ENCODE results near the gene CRAMP1. TPM values are rescaled to one million over a fixed set of nuclear protein-coding genes. Genes with fewer than 3 reads are reported as not detected.

The CRAMP1 gene, protein sequence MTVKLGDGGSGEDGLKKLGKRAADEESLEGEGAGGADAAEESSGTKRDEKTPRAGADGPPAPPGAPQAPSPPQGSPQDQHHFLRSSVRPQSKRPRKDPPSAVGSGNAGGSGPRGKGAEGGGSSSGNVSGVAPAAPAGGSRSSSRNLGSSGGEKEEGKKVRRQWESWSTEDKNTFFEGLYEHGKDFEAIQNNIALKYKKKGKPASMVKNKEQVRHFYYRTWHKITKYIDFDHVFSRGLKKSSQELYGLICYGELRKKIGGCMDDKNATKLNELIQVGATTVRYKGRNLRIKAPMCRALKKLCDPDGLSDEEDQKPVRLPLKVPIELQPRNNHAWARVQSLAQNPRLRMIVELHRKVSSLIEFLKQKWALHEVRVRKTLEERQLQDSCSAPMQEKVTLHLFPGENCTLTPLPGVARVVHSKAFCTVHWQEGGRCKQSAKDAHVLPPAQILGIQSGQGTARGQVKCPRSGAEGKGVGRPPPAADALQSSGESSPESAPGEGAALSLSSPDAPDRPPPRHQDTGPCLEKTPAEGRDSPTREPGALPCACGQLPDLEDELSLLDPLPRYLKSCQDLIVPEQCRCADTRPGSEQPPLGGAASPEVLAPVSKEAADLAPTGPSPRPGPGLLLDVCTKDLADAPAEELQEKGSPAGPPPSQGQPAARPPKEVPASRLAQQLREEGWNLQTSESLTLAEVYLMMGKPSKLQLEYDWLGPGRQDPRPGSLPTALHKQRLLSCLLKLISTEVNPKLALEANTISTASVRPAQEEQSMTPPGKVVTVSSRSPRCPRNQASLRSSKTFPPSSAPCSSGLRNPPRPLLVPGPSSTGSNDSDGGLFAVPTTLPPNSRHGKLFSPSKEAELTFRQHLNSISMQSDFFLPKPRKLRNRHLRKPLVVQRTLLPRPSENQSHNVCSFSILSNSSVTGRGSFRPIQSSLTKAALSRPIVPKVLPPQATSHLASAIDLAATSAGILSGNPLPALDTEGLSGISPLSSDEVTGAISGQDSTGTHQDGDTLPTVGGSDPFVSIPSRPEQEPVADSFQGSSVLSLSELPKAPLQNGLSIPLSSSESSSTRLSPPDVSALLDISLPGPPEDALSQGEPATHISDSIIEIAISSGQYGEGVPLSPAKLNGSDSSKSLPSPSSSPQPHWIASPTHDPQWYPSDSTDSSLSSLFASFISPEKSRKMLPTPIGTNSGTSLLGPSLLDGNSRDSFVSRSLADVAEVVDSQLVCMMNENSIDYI (N-terminal part only)
- total RNA-seq (2022) = 29.7 and 33.1 TPM in 2 replicates
- Bru-seq, nascent RNA = percentile 75 among the genes with signal in this experiment
- percentile 80 among the genes with signal in this experiment for BruChase-seq, experiment 1, labeled RNA remaining after a 6-hour chase
- percentile 84 among the genes with signal in this experiment for BruChase-seq, experiment 2, labeled RNA remaining after a 2-hour chase
- long read RNA-seq, partial matches to known transcripts = 2 of 6 reads
- long read RNA-seq, other reads (novel, unspliced or antisense) = 4 of 6 reads

DNA sequence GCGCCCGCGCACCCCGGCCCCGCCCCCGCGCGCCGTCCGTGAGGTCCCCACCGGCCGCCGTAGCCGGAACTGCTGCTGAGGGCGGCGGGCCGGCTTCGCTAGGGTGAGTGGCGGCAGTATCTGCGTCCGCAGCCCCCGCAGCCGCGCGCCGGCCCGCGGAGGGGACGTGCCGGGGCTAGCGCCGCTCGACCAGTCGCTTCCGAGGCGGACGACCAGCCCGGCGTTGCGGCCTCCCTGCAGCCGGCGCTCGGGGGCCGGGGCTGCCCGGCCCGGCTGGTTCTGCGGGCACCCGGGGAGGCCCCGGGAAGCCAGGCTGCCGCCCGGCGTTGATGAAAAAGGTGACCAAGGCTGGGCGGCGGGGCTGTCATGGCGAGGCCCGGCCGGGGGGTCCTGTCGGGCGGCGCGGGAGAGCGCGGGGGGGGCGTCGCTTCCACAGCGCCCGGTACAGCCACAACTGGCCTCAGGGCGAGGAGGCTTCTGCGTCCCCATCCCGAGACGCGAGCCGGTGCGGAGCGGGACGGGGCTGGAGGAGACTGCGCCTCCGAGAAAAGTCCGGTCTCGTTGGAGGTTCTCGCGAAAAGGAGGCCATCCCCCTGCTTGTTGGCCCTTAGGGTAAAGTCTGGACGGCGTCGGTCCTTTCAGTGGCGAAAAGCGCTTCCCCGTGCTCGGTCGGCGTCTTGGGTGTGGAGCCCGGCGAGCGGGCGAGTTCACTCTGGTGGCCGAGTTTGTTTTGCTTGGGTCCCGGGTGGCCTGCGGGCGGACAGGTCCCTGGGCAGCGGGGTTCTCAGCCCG is at the start of gene CRAMP1:
Gene CRAMP1, plus strand, starts transcription at position 41 of the 792 bp plus-strand sequence. CDS start 2,280 bp downstream, outside the sequence.
- Mint-ChIP-seq H3K36me3 (ENCODE audit: insufficient read depth, unreplicated experiment) (peaks cover 81% of the 10 kb centered on the region), H3K4me3 (ENCODE audit: low read depth, unreplicated experiment) (peak within 1 kb of the TSS; percentile 93), H3K9me3 (ENCODE audit: low read depth, unreplicated experiment) (no peaks in the 10 kb centered on the region), H3K27ac (ENCODE audit: unreplicated experiment) (peak within 1 kb of the TSS; percentile 99), H3K27me3 (ENCODE audit: unreplicated experiment) (no peaks in the 10 kb centered on the region), H3K4me1 (ENCODE audit: low read depth, unreplicated experiment) (peaks cover 32% of the 10 kb centered on the region)
- peak; percentile 26 for DNase-seq
- TF ChIP-seq, protein P1, sequence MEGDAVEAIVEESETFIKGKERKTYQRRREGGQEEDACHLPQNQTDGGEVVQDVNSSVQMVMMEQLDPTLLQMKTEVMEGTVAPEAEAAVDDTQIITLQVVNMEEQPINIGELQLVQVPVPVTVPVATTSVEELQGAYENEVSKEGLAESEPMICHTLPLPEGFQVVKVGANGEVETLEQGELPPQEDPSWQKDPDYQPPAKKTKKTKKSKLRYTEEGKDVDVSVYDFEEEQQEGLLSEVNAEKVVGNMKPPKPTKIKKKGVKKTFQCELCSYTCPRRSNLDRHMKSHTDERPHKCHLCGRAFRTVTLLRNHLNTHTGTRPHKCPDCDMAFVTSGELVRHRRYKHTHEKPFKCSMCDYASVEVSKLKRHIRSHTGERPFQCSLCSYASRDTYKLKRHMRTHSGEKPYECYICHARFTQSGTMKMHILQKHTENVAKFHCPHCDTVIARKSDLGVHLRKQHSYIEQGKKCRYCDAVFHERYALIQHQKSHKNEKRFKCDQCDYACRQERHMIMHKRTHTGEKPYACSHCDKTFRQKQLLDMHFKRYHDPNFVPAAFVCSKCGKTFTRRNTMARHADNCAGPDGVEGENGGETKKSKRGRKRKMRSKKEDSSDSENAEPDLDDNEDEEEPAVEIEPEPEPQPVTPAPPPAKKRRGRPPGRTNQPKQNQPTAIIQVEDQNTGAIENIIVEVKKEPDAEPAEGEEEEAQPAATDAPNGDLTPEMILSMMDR (IDR thresholded peaks at IDR 0.05; ENCODE audit: unreplicated experiment) = no peak
- CTCF ChIA-PET = interaction anchor here (2.2 kb wide), 1 partner anchor 93 kb away, joined by 9 read pairs; the partner anchor contains the start of gene MAPK8IP3
- no TSS peak for BruUV-seq (replicated peaks)
- intact Hi-C loops (cut with micrococcal nuclease; ENCODE audit: unreplicated experiment) = loop anchor here (5.0 kb wide), 1 partner anchor 75 kb away; no protein-coding TSS in a partner anchor

DNA sequence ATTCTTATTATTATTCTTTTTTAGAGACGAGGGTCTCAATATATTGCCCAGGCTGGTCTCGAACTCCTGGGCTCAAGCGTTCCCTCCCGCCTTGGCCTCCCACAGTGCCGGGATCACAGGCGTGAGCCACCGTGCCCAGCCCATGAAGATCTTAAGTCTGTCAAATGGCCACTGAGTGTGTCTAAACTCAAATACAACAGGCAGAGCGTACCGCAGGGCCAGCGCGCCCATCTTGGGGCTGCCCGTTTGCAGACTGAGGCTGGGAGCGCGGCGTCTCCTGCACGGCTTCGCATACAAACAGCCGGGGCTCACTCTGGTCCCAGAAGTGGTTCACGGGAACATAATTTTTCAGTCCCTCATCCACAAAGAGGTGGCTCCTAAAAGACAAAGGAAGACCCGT is 48.4 kb upstream of the CRAMP1 start:
- CTCF ChIA-PET = no interaction called here
- intact Hi-C loops (cut with micrococcal nuclease; ENCODE audit: unreplicated experiment) = no loop called here
- Mint-ChIP-seq H3K9me3 (ENCODE audit: low read depth, unreplicated experiment) (no peaks in the 10 kb centered on the region), H3K27me3 (ENCODE audit: unreplicated experiment) (no peaks in the 10 kb centered on the region), H3K4me1 (ENCODE audit: low read depth, unreplicated experiment) (no peaks in the 10 kb centered on the region), H3K27ac (ENCODE audit: unreplicated experiment) (no peak overlapping the region), H3K4me3 (ENCODE audit: low read depth, unreplicated experiment) (no peak overlapping the region), H3K36me3 (ENCODE audit: insufficient read depth, unreplicated experiment) (peaks cover 25% of the 10 kb centered on the region)
- TF ChIP-seq, protein P1 (IDR thresholded peaks at IDR 0.05; ENCODE audit: unreplicated experiment) = no peak
- no TSS peak for BruUV-seq (replicated peaks)
- no peak for DNase-seq

DNA sequence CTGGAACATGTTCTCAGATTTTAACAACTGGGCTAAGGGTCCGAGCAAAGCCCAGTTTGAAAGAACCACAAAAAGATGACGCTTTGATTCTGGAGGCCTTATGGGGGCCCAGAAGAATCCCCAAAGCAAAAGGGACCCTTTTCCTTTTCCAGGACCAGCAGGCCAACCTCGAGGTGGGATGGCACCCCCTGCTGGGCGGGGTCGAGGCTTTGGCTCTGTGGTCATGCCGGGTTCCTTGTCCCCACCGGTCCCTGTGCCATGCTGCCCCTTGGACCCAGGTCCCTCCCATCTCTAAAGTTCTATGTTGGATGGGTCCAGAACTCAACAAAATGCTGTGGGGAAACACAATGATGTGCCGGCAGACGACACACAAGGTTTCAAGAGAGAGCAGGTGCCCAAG is 47.8 kb upstream of the CRAMP1 start:
- BruUV-seq (replicated peaks) = no TSS peak
- no peaks in the 10 kb centered on the region for H3K4me1 Mint-ChIP-seq (ENCODE audit: low read depth, unreplicated experiment)
- H3K27ac Mint-ChIP-seq (ENCODE audit: unreplicated experiment) = no peak overlapping the region
- H3K36me3 Mint-ChIP-seq (ENCODE audit: insufficient read depth, unreplicated experiment) = peaks cover 25% of the 10 kb centered on the region
- no peak overlapping the region for H3K4me3 Mint-ChIP-seq (ENCODE audit: low read depth, unreplicated experiment)
- no peaks in the 10 kb centered on the region for H3K27me3 Mint-ChIP-seq (ENCODE audit: unreplicated experiment)
- CTCF ChIA-PET = no interaction called here
- TF ChIP-seq, protein P1 (IDR thresholded peaks at IDR 0.05; ENCODE audit: unreplicated experiment) = no peak
- intact Hi-C loops (cut with micrococcal nuclease; ENCODE audit: unreplicated experiment) = no loop called here
- no peaks in the 10 kb centered on the region for H3K9me3 Mint-ChIP-seq (ENCODE audit: low read depth, unreplicated experiment)
- DNase-seq = peak; percentile 34
